GM21390 (cell line): ENCODE measurements around the gene CARS1.

Source experiments
- ATAC-seq: cut with Tn5 transposase; IDR thresholded peaks from one replicate; pipeline ENCODE4 v1.9.1; 2021; ENCODE audit not compliant: unreplicated experiment

Gene CARS1

DNA sequence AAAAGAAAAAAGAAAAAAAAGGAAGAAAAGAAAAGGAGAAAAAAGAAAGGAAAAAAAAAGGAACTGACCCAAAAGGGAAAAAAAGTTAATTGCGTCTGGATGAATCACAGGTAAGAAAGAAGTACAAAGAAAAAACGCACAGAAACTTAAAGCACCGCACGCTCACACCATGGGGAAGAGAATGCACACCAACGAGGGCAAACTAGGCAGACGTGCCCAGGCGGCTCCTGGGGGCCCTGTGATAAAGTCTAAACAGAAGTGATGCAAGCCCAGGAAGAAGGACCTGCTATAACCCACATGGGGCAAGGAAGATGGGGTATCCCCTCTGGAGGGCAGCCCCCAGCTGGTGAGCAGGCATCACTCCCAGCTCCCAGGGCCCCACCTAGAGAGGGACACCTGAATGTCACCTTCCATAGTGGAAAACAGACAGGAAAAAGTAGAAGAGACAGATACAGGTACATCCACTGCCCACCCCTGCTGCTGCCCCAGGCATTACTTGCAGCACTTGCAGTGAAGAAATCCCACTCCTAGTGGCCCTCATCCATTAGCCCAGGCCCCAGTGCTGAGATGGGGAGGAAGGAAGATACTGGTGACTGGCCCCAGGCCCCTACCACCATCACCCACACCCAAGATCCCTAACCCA lies 94.0 kb downstream of the CARS1 start:
- ATAC-seq = no peak

DNA sequence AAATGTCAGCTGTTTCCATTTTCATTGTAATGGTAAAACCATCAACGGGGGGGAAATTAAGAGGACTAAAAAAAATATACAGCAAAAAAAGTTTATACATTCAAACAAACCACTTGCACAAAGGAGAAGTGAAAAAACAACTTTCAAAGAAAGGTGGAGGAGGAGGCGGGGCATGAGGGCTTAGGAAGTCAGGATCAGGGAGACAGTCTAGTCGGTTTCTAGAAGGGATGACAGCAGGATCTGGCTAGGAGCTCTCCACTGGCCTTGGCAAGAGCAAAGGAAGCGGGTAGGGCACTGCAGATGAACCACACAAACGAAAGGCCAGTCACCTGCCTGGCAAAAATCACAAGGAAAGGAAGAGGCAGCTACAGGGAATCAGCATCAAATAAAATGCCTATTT lies 96.1 kb downstream of the CARS1 start:
- no peak for ATAC-seq

DNA sequence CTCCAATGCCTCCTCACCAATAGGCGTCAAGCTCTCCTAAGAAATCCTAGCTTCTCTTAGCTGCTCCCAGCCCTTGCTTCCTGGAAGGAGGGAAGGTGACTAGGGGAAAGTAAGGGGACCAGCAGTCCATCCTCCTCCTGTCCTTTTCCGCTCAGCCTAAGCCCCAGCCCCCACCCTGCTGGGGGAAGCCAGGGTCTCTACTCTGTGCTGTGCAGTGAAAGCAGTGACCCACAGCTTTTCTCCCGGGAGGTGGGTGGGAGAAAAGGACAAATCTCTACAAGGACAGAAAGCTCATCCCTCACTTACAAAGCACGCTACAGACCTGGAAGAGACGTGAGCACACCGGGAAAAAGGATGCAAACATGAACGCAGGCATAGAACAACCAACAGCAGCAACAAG lies 97.1 kb downstream of the CARS1 start:
- no peak for ATAC-seq

DNA sequence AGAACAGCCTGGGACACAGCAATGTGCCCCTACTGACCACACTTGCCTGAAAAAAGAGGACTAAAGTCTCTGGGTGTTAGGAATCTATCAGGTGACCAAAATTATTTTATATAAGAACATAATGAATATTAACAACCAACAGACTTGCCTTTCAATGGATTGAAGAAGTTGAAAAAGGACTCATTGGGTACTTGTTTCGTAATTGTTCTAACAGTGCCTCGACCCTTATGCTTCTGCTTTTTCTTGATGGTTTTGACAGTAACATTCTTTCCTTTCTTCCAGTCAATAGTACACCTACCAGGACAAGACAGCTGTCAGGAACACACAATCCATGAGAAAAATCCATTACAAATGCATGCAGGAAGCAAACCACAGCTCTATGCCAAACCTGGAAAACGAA lies 99.0 kb downstream of the CARS1 start:
- ATAC-seq = no peak

DNA sequence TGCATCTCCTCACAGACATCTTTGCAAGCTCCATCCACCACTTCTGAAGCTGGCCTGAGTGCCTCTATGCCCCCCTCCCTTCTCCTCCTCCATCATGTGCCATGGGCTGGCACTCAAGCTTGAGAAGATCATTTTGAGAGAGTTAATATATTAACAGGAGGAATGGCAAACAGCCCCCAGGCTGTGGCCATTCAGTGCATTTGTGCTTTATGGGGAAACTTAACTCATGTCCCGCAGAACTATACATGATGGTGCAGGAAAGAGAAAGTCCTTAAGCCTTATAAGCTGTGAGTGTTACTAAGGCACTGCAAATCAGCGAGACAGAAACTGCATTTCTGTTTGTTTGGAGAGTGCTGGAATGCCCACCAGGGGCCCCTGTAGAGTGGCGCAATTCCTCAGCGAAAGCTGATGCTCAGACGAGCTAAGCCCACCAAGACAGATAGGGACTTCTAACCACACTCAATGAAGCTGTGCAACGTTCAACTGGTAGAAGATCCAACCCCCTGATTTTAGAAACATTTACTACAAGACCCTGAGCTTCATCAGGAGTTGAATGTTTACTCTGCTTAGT lies 101.2 kb downstream of the CARS1 start:
- ATAC-seq = no peak

DNA sequence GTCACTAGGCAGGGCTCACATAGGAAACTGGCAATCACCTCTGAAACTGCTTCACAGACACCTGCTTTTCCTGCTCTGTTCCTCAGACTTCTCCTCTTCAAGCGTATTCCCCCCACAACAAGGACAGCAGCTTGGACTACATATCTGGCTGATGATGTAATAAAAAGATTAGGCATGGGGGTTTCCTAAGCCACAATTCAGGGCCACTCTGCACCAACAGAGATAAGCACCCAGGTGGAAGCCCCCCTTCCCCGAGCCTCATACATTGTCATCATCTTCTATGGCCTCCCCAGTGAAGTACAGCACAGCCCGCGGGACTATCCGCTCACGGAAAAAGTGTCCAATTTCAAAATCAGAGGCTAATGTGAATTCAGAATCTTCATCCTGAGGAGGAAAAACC lies 103.0 kb downstream of the CARS1 start:
- no peak for ATAC-seq

DNA sequence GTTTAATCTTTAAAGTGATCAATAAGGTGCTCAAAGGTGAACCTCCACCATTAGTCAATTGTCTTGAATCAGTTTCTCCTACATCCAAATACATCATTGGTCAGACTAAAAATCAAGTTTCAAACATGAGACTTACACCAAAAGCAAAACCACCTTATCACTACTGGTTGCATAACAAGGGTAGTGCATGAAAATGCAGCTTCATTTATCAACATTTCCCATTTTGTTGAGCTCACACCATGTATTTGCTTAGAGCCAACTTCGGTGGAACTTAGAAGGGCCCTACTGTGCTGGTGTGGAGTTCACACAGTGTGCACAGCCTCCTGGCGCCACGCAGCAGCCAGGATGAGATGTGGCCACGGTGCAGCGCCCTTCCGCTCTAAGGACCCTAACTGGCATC lies 104.9 kb downstream of the CARS1 start:
- ATAC-seq = no peak

DNA sequence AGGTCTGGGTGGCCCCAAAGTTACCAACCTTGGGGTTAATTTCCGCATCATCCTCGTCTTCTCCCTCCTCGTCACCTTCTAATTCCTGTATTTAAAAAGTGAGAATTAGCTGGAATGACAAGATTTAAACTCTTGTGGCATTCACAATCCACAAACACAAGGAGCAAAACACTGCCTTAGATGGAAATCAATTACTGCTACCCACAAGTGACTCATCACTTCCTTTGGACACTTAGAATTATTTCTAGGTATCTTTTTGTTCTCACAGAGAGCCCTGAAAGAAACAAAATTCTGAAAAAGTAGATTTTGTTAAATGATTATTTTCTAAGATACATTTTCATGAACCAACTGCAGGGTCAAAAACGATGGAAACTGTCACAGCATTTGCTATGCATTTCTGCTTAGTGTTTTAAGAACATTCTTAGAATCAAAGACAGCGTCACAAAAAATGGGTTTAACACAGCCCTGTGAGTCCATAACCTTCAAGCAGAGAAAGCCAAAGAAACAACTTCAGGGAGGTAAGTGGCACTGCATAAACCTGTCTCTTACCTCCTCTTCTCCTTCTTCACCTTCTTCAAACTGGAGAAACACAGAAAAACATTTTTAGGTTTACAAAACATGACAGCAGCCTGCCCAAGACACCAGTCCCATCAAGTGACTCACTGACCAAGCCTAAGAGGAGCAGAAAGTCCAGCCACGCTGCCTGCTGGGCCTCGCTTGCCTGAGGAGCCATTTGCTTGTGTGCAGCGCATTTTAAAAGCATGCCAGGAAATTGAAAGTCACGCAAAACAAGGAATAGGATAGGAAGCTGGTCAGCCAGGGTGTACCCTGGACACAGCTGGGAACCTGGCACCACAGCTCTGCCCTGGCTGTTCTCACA lies 105.8 kb downstream of the CARS1 start:
- no peak for ATAC-seq
